K562 (cell line): ENCODE measurements around the gene RBMS3. TPM values are rescaled to one million over a fixed set of nuclear protein-coding genes. Genes with fewer than 3 reads are reported as not detected.

ENCODE experiments used
- ATAC-seq: fragments of 200-7000 bp; cut with Tn5 transposase; 3 replicates; pipeline ENCODE4 v1.9.1; 2020; ENCODE audit warnings: moderate library complexity
- BruUV-seq: library from RNA; stranded (reverse); fragments of 400-500 nt; replicated peaks from 2 replicates; lab custom pipeline; 2021; lab: Mats Ljungman, UMichigan
- CTCF ChIA-PET: fragments of 300-600 bp; formaldehyde crosslinking; extraction: SDS; loops from one replicate; lab custom pipeline; 2021; ENCODE audit warnings: low intra/inter-chr PET ratio; lab: Yijun Ruan, JAX
- POLR2A ChIA-PET: fragments of 300-600, 350-650 bp; sonication (Branson Sonifier 250); formaldehyde crosslinking; extraction: SDS; loops from one replicate; lab custom pipeline; 2021; ENCODE audit warnings: antibody characterized with exemption, inconsistent platforms; lab: Yijun Ruan, JAX
- DNase-seq, 4 experiments: peaks; one replicate each; pipeline versions ENCODE4 v3.0.0 to v3.0.0-alpha.2; 2011 to 2018; ENCODE audit warnings: low spot score in 3 of 4, mixed read lengths in 3 of 4; ENCODE audit errors: extremely low read depth in 1 of 4
- FAIRE-seq: peaks from 2 replicates; lab custom pipeline; 2011; peaks lifted over from hg19 to GRCh38; lab: Jason Lieb, UNC
- H2AFZ ChIP-seq: 2 replicates; pipeline ENCODE4 v1.6.0; 2011; ENCODE audit warnings: low read depth, low read length, control low read depth, inconsistent platforms
- H3K27ac ChIP-seq: fragments of 200-600 bp; 3 replicates; pipeline ENCODE4 v1.8.0; 2011; ENCODE audit warnings: low read depth, mild to moderate bottlenecking, control low read depth, inconsistent platforms, low read length, moderate library complexity, mixed read lengths; ENCODE audit errors: extremely low read depth
- H3K27me3 ChIP-seq, 2 experiments: fragments of 300-600 bp in 1 of 2; 2 replicates in 1 of 2; 3 replicates in 1 of 2; pipeline versions ENCODE4 v1.6.0 to v1.8.0; 2011; ENCODE audit warnings: inconsistent platforms in 2 of 2, low read length in 2 of 2, mild to moderate bottlenecking in 1 of 2, mixed read lengths in 1 of 2, moderate library complexity in 1 of 2; ENCODE audit not compliant: control insufficient read depth in 2 of 2, insufficient read depth in 2 of 2
- H3K36me3 ChIP-seq: fragments of 300-600 bp; 3 replicates; pipeline ENCODE4 v1.8.0; 2011; ENCODE audit warnings: mild to moderate bottlenecking, low read length, inconsistent platforms; ENCODE audit not compliant: control insufficient read depth, insufficient read depth
- H3K4me1 ChIP-seq, 2 experiments: fragments of 200-600 bp in 1 of 2; replicated peaks in 1 of 2; 2 replicates in 1 of 2; 3 replicates in 1 of 2; pipeline versions ENCODE4 v1.5.1 to v1.8.0; 2011; ENCODE audit warnings: inconsistent platforms in 2 of 2, low read length in 2 of 2, mild to moderate bottlenecking in 1 of 2, mixed read lengths in 1 of 2, moderate library complexity in 1 of 2; ENCODE audit not compliant: control insufficient read depth in 2 of 2, insufficient read depth in 2 of 2
- H3K4me2 ChIP-seq: 2 replicates; pipeline ENCODE4 v1.6.1; 2011; ENCODE audit warnings: low read length, control low read depth, inconsistent platforms, mixed read lengths; ENCODE audit not compliant: insufficient read depth
- H3K4me3 ChIP-seq: fragments of 200-600 bp; sonication (generic), shearing (Covaris generic); 2 replicates; pipeline ENCODE4 v1.5.1; 2016; ENCODE audit warnings: control low read depth, inconsistent platforms
- H3K79me2 ChIP-seq: fragments of 200-600 bp; 3 replicates; pipeline ENCODE4 v1.8.0; 2011; ENCODE audit warnings: low read length, inconsistent platforms; ENCODE audit not compliant: control insufficient read depth, insufficient read depth
- H3K9ac ChIP-seq, 2 experiments: 2 replicates each; pipeline versions ENCODE4 v1.6.0 to v1.6.1; 2011; ENCODE audit warnings: low read depth in 2 of 2, low read length in 2 of 2, control low read depth in 1 of 2, inconsistent platforms in 1 of 2, mild to moderate bottlenecking in 1 of 2, mixed read lengths in 1 of 2; ENCODE audit not compliant: insufficient read depth in 1 of 2
- H3K9me1 ChIP-seq: one replicate; pipeline ENCODE4 v1.6.0; 2011; ENCODE audit warnings: inconsistent platforms, mild to moderate bottlenecking, low read length, moderate library complexity; ENCODE audit not compliant: control insufficient read depth, insufficient read depth
- H3K9me3 ChIP-seq: replicated peaks from 2 replicates; pipeline ENCODE4 v1.5.1; 2011; ENCODE audit warnings: low read depth, low read length, inconsistent platforms; ENCODE audit not compliant: control insufficient read depth, insufficient read depth
- H4K20me1 ChIP-seq: replicated peaks from 2 replicates; pipeline ENCODE4 v1.6.1; 2011; ENCODE audit warnings: low read length, inconsistent platforms, mixed read lengths; ENCODE audit not compliant: control insufficient read depth, insufficient read depth
- FOSL1 ChIP-seq: fragments of 200-800 bp; sonication (Bioruptor generic); conservative IDR thresholded peaks from 2 replicates; pipeline ENCODE4 v1.6.1; 2016; ENCODE audit warnings: missing genetic modification characterization, missing compliant biosample characterization
- JUNB ChIP-seq: fragments of 450-650 bp; formaldehyde crosslinking; conservative IDR thresholded peaks from 2 replicates; pipeline ENCODE4 v1.4.0; 2020; ENCODE audit warnings: mild to moderate bottlenecking
- MTA2 ChIP-seq: fragments of 450-650 bp; IDR thresholded peaks from 2 replicates; pipeline ENCODE4 v1.6.1; 2016; ENCODE audit warnings: low read depth
- PHTF2 ChIP-seq: fragments of 250-450 bp; sonication (Bioruptor Pico); IDR thresholded peaks from 2 replicates; pipeline ENCODE4 v1.5.0; 2021; ENCODE audit warnings: mild to moderate bottlenecking
- SNIP1 ChIP-seq: fragments of 450-650 bp; IDR thresholded peaks from 2 replicates; pipeline ENCODE4 v1.7.1; 2017; ENCODE audit warnings: low read depth, mild to moderate bottlenecking
- TCF3 ChIP-seq: sonication (generic); formaldehyde crosslinking; IDR thresholded peaks from 2 replicates; pipeline ENCODE4 v1.4.0; 2020; ENCODE audit warnings: mild to moderate bottlenecking, missing genetic modification reagents
- U2AF1 ChIP-seq: fragments of 200-400 bp; formaldehyde crosslinking; optimal IDR thresholded peaks from 2 replicates; pipeline ENCODE3; 2017; ENCODE audit warnings: mild to moderate bottlenecking, low read depth, low read length, moderate library complexity
- ZC3H8 ChIP-seq: fragments of 450-650 bp; IDR thresholded peaks from 2 replicates; pipeline ENCODE4 v1.6.1; 2017
- ZNF277 ChIP-seq: fragments of 250-450 bp; sonication (Bioruptor Pico); IDR thresholded peaks from 2 replicates; pipeline ENCODE4 v1.8.0; 2022; ENCODE audit warnings: inconsistent platforms, mild to moderate bottlenecking, moderate library complexity, borderline replicate concordance
- ZNF318 ChIP-seq, 2 experiments: fragments of 450-650 bp; IDR thresholded peaks; 2 replicates each; pipeline ENCODE4 v1.6.1; 2016; ENCODE audit warnings: mild to moderate bottlenecking in 2 of 2, borderline replicate concordance in 1 of 2, low read depth in 1 of 2, moderate library complexity in 1 of 2
- WGBS: fragments of 100-300 bp; shearing (Covaris generic); methylation state at CpG from one replicate; pipeline ENCODE4 v1.1.6; 2016; ENCODE audit warnings: low coverage, mixed read lengths; ENCODE audit not compliant: insufficient coverage; ENCODE audit errors: missing lambda C conversion rate; 5-methylcytosine and 5-hydroxymethylcytosine counted together
- in situ Hi-C: fragments of 300-500 bp; cut with MboI; formaldehyde crosslinking; loops from 4 replicates; pipeline ENCODE4 v1.15.0; 2018; ENCODE audit warnings: inconsistent platforms, mixed read lengths
- intact Hi-C: fragments of 100-400 bp; cut with micrococcal nuclease; formaldehyde crosslinking; loops from 2 replicates; pipeline ENCODE4 v1.14.2; 2022
- polyA plus RNA-seq, 8 experiments: library from polyadenylated mRNA; depleted of rRNA in 4 of 8; stranded (reverse) in 5 of 8; unstranded in 3 of 8; fragments of >200 nt; fragmentation: Nextera tagmentation in 2 of 8; fragmentation: Illumina TruSeq in 1 of 8; extraction: Ambion mirVana in 2 of 8; extraction: Trizol in 1 of 8; gene quantifications; 2 replicates each; pipeline versions ENCODE4 v1.2.1 to v1.2.3, GENCODE V29; 2011 to 2014; ENCODE audit warnings: inconsistent platforms in 1 of 8, missing spikeins in 1 of 8
- total RNA-seq, 7 experiments: library from RNA; depleted of rRNA in 6 of 7; stranded (reverse); fragments of >200 nt in 6 of 7; fragmentation: Illumina TruSeq in 2 of 7; extraction: Trizol in 2 of 7; gene quantifications; 2 replicates each; pipeline versions ENCODE4 v1.2.1 to v1.2.3, GENCODE V29; 2011 to 2021; ENCODE audit warnings: low replicate concordance in 1 of 7

The RBMS3 gene
- total and polyA plus RNA-seq, 9 of the 15 experiments (the other 6 are each of a cell fraction or from before 2014, with no cell fraction given) = 0.20 TPM; not detected in 8

- no TSS peak for BruUV-seq
- no peaks in the 10 kb centered on the region for H3K36me3 ChIP-seq
- POLR2A ChIA-PET = no interaction called here
- CTCF ChIA-PET = no interaction called here
- H2AFZ ChIP-seq = no peak overlapping the region
- no peaks in the 10 kb centered on the region for H3K4me1 ChIP-seq
- H3K9ac ChIP-seq = no peak overlapping the region
- DNase-seq = no peak
- TF ChIP-seq SNIP1 (no peak), ZNF318 (IDR thresholded peaks at IDR 0.05; ENCODE audit: borderline replicate concordance in 1 of 2, low read depth in 1 of 2) (no peak), JUNB (CRISPR knock-in tag) (no peak), U2AF1 (no peak), MTA2 (no peak), ZNF277 (CRISPR knock-in tag) (no peak), FOSL1 (tag) (no peak), ZC3H8 (no peak), PHTF2 (CRISPR knock-in tag) (no peak), TCF3 (CRISPR knock-in tag) (no peak)
- FAIRE-seq = no peak
- intact Hi-C loops (no loop called here), in situ Hi-C loops (no loop called here)
- WGBS = 2% methylated on average over 4 of the region's 4 CpGs
- no peak overlapping the region for H3K4me3 ChIP-seq
- no peak overlapping the region for H3K27ac ChIP-seq
- no peaks in the 10 kb centered on the region for H3K9me1 ChIP-seq
- no peaks in the 10 kb centered on the region for H3K27me3 ChIP-seq
- no peaks in the 10 kb centered on the region for H4K20me1 ChIP-seq
- H3K79me2 ChIP-seq = no peaks in the 10 kb centered on the region
- H3K9me3 ChIP-seq = no peaks in the 10 kb centered on the region; the same call in 1 of the 2 replicates
- ATAC-seq = no peak
- no peak overlapping the region for H3K4me2 ChIP-seq
These were observed 250.8 kb downstream of the RBMS3 start for GRCh38 chr3:29531644-29532043.
